HT1080 (cell line): Measurements from ENCODE around the gene CIITA. TPM values are rescaled to one million over a fixed set of nuclear protein-coding genes. Genes with fewer than 3 reads are reported as not detected.

ENCODE experiments used
- DNase-seq: peaks from one replicate; pipeline ENCODE4 v3.0.0-alpha.2; 2015; ENCODE audit warnings: low read depth
- total RNA-seq: library from RNA; depleted of rRNA; stranded (reverse); fragments of >200 nt; shearing (Covaris generic); gene quantifications from 2 replicates; pipeline ENCODE4 v1.2.3, GENCODE V29; 2014; rRNA removed

The CIITA gene
- total RNA-seq, 1 experiment from 2014 or later, result 0.55 TPM

DNA sequence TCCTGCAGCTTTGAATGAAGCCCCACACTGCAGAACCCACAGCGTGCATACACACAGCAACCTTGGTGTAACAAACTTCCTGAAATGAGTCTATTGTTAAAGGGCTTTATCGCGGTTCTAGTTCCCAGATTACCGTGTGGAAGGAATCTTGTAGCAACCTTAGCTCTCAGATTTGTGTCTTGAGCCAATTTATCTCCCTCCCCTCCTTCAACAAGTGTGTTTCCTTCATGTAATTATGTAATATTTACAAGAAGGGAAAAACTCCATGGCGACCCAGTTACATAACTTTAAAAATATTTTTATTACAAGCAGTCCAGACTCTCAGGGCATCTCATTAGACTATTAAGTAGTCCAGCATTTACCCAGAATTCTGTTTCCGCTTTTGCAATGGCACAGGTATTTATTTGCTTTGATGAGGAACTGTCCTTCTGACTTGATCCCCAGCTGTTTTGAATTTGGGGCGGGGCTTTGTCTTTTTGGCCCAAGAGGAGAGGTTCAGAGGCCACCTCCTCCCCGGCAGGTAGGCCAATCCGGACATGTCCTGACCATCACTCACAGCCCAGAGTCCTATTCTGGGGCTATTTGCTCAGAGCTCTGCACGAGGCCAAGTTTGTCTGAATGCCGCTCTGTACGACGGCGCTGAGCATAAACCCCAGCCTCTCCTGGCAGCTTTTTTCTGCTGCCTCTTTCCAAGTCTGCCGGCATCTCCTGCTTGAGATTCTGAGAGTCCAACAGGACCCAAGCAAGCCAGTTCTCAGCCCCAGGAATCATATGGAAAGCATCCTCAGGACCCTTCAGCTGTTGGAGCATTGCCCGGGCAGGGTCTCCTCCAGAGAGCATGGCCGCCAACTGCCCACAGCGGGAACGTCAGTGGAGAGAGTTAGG lies 103.0 kb downstream of the CIITA start:
- no peak for DNase-seq

DNA sequence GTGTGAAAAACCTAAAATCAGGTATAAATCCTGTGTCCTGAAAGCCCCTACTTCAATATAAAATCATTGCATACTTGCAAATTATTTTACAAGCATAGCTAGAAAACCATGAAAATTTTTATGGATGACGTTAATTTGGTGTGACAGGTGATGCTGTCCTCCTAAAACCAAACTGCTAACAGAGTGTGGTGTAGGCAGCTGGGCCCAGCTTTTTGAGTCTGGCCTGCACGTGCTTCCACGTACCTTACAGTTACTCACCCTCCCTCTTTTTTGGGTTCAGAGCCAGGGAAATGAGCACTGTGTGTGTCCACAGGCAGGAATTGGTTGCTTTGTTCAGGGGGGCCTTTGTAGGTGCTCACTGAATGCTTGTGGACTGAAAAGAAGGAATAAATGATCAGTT lies 103.8 kb downstream of the CIITA start:
- no peak for DNase-seq

DNA sequence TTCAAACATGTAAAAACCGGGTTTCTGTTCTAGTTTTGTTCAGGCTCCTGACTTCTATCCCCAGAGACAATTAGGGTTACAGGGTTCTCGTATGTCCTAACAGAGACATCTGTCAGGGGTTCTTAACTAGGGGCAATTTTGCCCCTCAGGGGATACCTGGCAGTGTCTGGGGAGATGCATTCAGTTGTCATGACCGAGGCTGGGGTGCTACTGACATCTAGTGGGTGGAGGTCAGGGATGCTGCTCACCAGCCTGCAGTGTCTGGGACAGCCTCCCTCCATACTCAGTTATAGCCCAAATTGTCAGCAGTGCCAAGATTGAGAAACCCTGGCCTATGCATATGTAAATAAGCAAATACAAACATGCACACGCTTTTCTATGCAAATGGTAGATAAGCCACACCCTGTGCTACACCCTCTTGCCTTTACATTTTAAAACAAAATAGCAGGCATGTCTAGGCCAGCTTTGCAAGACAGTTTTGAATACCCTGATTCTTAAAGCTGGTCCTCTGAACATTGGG lies 104.8 kb downstream of the CIITA start:
- peak; percentile 48 for DNase-seq

DNA sequence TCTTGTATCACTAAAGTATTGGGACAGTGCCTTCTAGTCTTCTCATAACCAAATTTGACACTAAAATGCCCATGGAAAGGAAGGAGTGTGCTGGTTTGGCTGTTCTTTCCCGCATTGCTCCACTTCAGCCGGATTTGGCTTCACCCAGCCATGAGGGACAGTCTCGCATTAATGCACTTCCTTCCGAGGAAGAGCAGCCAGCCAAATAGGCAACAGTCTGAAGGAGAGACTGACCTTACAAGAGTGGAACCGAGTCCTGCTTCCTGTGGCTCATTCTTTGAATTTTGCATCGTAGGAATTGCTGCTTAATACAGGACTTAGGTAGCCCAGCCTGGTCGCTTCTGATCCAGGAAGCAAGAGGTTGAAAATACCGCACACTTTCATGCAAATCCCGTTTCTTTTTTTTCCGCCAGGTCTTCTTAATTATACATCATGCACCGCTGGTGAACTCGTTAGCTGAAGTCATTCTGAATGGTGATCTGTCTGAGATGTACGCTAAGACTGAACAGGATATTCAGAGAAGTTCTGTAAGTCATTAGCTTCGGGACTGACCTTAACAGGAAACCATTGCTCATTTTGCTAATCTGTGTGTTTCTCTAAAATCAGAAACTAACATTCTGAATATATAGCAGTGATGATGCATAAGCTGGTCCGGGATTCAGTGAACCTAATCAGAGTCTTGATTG lies 105.6 kb downstream of the CIITA start:
- no peak for DNase-seq

DNA sequence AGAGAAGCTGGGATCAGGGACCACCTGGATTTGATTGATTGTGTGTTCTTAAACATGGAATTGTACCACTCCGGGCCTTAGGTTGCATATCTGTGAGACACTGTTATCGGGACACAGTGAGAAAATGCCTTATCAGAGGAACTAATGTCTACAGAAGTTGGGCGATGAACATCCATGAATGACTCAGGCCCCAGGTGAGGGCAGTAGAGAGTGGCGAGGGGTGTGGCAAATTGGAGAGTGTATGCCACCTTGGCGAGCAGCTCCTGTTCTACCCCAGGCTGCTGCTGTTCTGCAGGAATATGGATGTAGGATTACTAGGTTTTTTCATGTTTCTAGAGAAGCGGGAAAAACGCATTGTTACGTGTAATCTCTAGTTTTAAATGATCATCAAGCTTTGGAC lies 106.2 kb downstream of the CIITA start:
- no peak for DNase-seq

DNA sequence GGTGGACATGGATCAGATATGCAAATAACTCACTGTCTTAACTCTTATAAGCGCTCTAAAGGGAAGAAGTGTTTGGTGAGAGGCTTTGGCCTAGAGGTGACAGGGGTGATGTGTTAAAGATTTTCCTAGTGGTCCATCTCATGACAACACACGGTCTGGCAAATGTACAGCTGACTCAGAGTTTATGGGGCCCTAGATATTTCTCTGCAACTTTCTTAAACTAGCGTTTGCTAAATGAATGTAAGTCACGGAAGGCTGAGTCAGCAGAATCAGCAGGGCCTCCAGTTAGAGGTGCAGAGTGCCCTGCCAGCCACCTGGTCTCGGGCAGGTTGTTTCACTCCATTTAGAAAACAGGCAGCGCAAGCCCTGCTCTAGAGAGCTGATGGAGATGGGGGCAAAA lies 107.5 kb downstream of the CIITA start:
- no peak for DNase-seq

Other genes starting within 250 kb of the CIITA start
- gene TEKT5, start 182.3 kb upstream of the CIITA start, total RNA-seq, result 0.11 TPM in 1 of 2 replicates, not detected in the other
- gene NUBP1, start 133.4 kb upstream of the CIITA start, total RNA-seq, result 52.8 and 61.4 TPM in 2 replicates
- not detected in 2 replicates for gene TVP23A, start 58.4 kb upstream of the CIITA start, total RNA-seq
- 44.4 and 50.1 TPM in 2 replicates for gene DEXI, start 65.3 kb downstream of the CIITA start, total RNA-seq
- gene CLEC16A, start 67.4 kb downstream of the CIITA start, total RNA-seq, result 12.5 and 12.9 TPM in 2 replicates